ENCODE measurements around the gene CLCA2.

CLCA2 gene

GRCh38 chr1:86478416-86479156 lies 54.6 kb downstream of the CLCA2 start:
- no peak for DNase-seq

GRCh38 chr1:86481966-86482365 lies 58.0 kb downstream of the CLCA2 start:
- DNase-seq: no peak

- no peak for DNase-seq
Measured at GRCh38 chr1:86487131-86487810, 63.3 kb downstream of the CLCA2 start.

- DNase-seq: no peak
Measured at GRCh38 chr1:86487811-86488141, 63.8 kb downstream of the CLCA2 start.

GRCh38 chr1:86489242-86489878 lies 65.4 kb downstream of the CLCA2 start:
- DNase-seq: no peak

GRCh38 chr1:86491171-86491950 lies 67.4 kb downstream of the CLCA2 start:
- no peak for DNase-seq

GRCh38 chr1:86498281-86498680 lies 74.3 kb downstream of the CLCA2 start:
- no peak for DNase-seq

GRCh38 chr1:86499987-86500593 lies 76.1 kb downstream of the CLCA2 start:
- peak in 1 of 2 donors; percentile 71 for DNase-seq

- no peak for DNase-seq
Measured at GRCh38 chr1:86500714-86501113, 76.7 kb downstream of the CLCA2 start.

- DNase-seq: peak; percentile 45 to 72
Measured at GRCh38 chr1:86502125-86502646, 78.2 kb downstream of the CLCA2 start.

GRCh38 chr1:86502721-86503405 lies 78.9 kb downstream of the CLCA2 start:
- peak in 1 of 2 donors; percentile 12 for DNase-seq

- no peak for DNase-seq
Measured at GRCh38 chr1:86503406-86504136, 79.6 kb downstream of the CLCA2 start.

GRCh38 chr1:86504137-86504479 lies 80.1 kb downstream of the CLCA2 start:
- no peak for DNase-seq

GRCh38 chr1:86504895-86505563 lies 81.1 kb downstream of the CLCA2 start:
- DNase-seq: no peak

- DNase-seq: no peak
Measured at GRCh38 chr1:86505564-86505902, 81.6 kb downstream of the CLCA2 start.
